Measurements from ENCODE around the gene IDUA.

GRCh38 chr4:1023895-1024740 is 37.3 kb downstream of the IDUA start:
- no peak for TF ChIP-seq POLR2A (IDR thresholded peaks at IDR 0.05; ENCODE audit: low read depth, low read length)
- TF ChIP-seq RAD21 (IDR thresholded peaks at IDR 0.05; ENCODE audit: low read length), result no peak
- TF ChIP-seq CEBPB (IDR thresholded peaks at IDR 0.05; ENCODE audit: low read depth, low read length), result no peak
- TF ChIP-seq, protein P1, sequence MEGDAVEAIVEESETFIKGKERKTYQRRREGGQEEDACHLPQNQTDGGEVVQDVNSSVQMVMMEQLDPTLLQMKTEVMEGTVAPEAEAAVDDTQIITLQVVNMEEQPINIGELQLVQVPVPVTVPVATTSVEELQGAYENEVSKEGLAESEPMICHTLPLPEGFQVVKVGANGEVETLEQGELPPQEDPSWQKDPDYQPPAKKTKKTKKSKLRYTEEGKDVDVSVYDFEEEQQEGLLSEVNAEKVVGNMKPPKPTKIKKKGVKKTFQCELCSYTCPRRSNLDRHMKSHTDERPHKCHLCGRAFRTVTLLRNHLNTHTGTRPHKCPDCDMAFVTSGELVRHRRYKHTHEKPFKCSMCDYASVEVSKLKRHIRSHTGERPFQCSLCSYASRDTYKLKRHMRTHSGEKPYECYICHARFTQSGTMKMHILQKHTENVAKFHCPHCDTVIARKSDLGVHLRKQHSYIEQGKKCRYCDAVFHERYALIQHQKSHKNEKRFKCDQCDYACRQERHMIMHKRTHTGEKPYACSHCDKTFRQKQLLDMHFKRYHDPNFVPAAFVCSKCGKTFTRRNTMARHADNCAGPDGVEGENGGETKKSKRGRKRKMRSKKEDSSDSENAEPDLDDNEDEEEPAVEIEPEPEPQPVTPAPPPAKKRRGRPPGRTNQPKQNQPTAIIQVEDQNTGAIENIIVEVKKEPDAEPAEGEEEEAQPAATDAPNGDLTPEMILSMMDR (conservative IDR thresholded peaks at IDR 0.05; ENCODE audit: low read depth, low read length), result no peak
- no peak for TF ChIP-seq MAZ (IDR thresholded peaks at IDR 0.05; ENCODE audit: borderline replicate concordance, low read depth, low read length)
- no peak for TF ChIP-seq MXI1 (IDR thresholded peaks at IDR 0.05; ENCODE audit: borderline replicate concordance, low read depth, low read length)
- TF ChIP-seq BHLHE40 (IDR thresholded peaks at IDR 0.05; ENCODE audit: low read depth, low read length), result no peak
- TF ChIP-seq FOS (IDR thresholded peaks at IDR 0.05; ENCODE audit: low read depth, low read length), result no peak
- no peak for TF ChIP-seq RCOR1 (IDR thresholded peaks at IDR 0.05; ENCODE audit: insufficient replicate concordance, low read length)
- TF ChIP-seq NFE2L2 (IDR thresholded peaks at IDR 0.05; ENCODE audit: low read depth, low read length), result no peak
- TF ChIP-seq CHD1 (IDR thresholded peaks at IDR 0.05; ENCODE audit: low read depth, low read length), result no peak
- TF ChIP-seq RFX5 (IDR thresholded peaks at IDR 0.05; ENCODE audit: low read depth, low read length), result no peak
- no peak for TF ChIP-seq ELK1 (IDR thresholded peaks at IDR 0.05; ENCODE audit: borderline replicate concordance, low read depth, low read length)
- TF ChIP-seq, protein P2, sequence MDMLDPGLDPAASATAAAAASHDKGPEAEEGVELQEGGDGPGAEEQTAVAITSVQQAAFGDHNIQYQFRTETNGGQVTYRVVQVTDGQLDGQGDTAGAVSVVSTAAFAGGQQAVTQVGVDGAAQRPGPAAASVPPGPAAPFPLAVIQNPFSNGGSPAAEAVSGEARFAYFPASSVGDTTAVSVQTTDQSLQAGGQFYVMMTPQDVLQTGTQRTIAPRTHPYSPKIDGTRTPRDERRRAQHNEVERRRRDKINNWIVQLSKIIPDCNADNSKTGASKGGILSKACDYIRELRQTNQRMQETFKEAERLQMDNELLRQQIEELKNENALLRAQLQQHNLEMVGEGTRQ (IDR thresholded peaks at IDR 0.05; ENCODE audit: low read depth, low read length), result no peak
